H1 (cell line): Measurements from ENCODE around the gene NEO1. TPM values are rescaled to one million over a fixed set of nuclear protein-coding genes. Genes with fewer than 3 reads are reported as not detected.

Source experiments
- CREB1 ChIP-seq: IDR thresholded peaks from 2 replicates; pipeline ENCODE4 v1.6.1; 2012; ENCODE audit warnings: inconsistent platforms
- NANOG ChIP-seq: IDR thresholded peaks from 2 replicates; pipeline ENCODE4 v1.6.1; 2011; ENCODE audit warnings: low read length, low read depth, mild to moderate bottlenecking, inconsistent platforms; ENCODE audit not compliant: insufficient read depth, poor library complexity, severe bottlenecking
- polyA plus RNA-seq, 7 experiments: library from polyadenylated mRNA; depleted of rRNA in 3 of 7; stranded (reverse) in 5 of 7; unstranded in 2 of 7; fragments of >200 nt in 5 of 7; fragments of 200-250 nt in 2 of 7; gene quantifications; 1 replicate in 5 of 7; 2 replicates in 1 of 7; 4 replicates in 1 of 7; pipeline versions ENCODE4 v1.2.1 to v1.2.3, GENCODE V29; 2011 to 2013; ENCODE audit warnings: missing spikeins in 2 of 7, mixed read lengths in 2 of 7
- total RNA-seq: library from RNA; stranded (reverse); fragmentation: NEBNext Ultra II Directional; extraction: Animal tissue kit (Norgen Biotek cat#: 25700); gene quantifications from 2 replicates; pipeline ENCODE4 v1.2.1, GENCODE V29; 2021

The NEO1 gene
- total and polyA plus RNA-seq, 2 of the 8 experiments (the other 6 are each of a cell fraction or from before 2014, with no cell fraction given) = 36.0 to 51.0 TPM

DNA sequence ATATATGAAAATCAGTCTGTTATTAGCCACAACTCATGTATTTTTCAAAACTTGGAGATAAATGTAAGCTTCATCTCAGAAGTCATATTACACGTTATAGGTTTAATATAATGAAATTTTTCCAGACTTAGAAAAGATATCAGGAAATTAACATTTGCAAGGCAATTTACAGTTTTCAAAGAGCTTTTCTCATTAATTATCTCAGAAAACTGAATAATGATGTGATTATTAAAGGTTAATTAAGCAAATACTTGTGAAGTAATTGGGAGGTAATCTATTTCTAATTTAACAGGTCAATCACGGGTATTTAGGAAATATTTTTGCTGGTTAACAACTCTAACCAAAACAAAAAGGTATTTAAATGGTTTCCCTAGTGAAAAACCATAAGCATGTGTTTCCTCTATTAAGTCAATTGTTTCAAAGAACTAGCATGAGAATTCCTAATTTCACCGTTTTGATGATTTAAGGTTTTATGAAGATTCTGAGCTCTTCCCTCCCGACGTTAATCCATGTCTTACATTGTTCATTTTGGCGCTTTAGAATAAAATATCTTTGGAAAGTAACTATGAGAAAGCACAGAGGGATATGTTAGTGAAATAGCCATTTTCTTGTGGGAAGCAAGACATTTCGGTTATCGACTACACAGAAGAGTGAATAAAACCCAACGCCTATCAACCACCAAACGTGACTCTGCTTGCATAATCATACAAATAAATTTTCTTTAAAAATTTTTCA is 1.5 kb upstream of the NEO1 start (continued):
- TF ChIP-seq CREB1 (no peak), NANOG (no peak)
